ENCODE results near the gene CFTR.
A peak's percentile ranks its signal among the peaks of the same experiment; 100 is the strongest.
"Not testable (repeated sequence)": the region's sequence is repeated elsewhere in the genome, so short reads cannot be mapped to it uniquely, and the experiment has no call there.

Gene CFTR

DNA sequence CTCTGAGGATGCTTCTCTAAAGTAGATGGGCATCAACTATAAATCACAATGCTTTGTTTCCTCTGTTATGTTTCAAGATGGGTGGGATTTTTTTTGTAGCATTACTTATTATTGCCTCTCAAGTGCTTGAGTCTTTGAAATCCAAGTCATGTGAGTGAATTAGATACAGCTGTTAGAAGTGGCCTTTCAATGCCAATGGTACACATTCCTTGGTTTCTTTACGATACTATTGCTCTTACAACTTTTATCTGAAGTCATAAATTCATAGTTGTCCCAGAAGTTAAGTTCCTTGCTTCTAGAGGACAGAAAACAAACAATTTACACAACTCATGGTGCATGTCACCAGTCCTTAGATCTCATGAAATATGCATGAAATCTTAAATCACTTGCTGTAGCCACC lies 15.5 kb downstream of the CFTR start:
- no peak for FAIRE-seq
- no peak for DNase-seq (ENCODE audit: low spot score)

DNA sequence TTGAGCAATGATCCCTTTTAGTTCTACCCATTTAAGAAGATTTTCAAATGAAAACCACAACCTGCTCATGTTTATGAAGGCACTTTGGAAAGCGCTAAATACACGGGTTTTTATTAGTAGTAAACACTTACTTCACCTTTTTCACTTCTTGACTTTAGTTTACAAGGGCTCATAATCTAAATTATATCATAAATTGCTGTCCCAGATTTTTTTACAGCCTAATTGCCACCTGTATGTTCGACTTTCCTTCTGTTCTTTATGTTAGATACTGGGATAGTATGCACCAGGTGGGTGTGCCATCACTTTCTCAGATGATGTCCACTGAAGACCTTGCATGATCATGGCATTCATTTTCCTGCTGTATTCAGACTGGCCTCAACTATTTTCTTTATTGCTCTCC lies 22.5 kb downstream of the CFTR start:
- FAIRE-seq = no peak
- DNase-seq (ENCODE audit: low spot score) = no peak

DNA sequence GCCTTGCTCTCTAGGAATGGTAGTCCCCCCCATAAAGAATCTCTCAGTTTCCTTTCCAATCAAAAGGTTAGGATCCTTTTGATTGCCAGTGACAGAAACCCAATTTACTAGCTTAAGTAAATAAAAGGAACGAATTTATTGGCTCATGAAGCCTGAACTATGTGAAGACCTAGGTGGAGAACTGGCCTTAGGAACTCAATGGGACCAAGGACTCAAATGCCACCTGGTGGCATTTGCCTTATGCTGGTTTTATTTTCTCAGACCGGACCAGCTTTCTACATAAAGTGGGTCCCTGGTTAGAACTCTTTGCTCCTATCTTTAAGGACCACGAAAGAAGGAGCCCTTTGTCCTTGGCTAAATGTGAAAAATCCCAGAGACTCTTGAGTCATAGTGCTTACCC lies 25.4 kb downstream of the CFTR start:
- no peak for FAIRE-seq
- no peak for DNase-seq (ENCODE audit: low spot score)

DNA sequence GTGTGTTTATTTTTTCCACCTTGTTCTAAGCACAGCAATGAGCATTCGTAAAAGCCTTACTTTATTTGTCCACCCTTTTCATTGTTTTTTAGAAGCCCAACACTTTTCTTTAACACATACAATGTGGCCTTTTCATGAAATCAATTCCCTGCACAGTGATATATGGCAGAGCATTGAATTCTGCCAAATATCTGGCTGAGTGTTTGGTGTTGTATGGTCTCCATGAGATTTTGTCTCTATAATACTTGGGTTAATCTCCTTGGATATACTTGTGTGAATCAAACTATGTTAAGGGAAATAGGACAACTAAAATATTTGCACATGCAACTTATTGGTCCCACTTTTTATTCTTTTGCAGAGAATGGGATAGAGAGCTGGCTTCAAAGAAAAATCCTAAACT lies 28.9 kb downstream of the CFTR start:
- FAIRE-seq = no peak

DNA sequence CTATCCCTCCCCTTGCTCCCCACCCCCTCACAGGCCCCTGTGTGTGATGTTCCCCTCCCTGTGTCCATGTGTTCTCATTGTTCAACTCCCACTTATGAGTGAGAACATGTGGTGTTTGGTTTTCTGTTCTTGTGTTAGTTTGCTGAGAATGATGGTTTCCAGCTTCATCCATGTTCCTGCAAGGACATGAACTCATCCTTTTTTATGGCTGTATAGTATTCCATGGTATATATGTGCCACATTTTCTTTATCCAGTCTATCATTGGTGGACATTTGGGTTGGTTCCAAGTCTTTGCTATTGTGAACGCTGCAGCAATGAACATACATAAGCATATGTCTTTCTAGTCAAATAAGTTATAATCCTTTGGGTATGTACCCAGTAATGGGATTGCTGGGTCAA lies 37.4 kb downstream of the CFTR start:
- DNase-seq (ENCODE audit: low spot score); FAIRE-seq: not testable (repeated sequence)

More for the DNA sequence above, 28.9 kb downstream of the CFTR start:
- no peak for DNase-seq (ENCODE audit: low spot score)

DNA sequence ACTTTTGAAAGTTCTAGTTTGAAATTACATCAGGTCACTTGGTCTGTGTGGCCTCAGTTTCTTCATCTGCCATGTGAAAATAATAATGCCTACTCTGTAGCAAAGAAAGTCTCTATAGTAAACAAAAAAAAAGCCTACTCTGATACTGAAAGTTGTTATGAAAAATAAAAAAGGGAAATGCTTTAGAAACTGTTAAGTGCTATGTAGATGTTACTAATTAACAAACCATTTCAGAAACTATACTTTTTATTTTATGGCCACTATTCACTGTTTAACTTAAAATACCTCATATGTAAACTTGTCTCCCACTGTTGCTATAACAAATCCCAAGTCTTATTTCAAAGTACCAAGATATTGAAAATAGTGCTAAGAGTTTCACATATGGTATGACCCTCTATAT lies 50.6 kb downstream of the CFTR start:
- no peak for FAIRE-seq

DNA sequence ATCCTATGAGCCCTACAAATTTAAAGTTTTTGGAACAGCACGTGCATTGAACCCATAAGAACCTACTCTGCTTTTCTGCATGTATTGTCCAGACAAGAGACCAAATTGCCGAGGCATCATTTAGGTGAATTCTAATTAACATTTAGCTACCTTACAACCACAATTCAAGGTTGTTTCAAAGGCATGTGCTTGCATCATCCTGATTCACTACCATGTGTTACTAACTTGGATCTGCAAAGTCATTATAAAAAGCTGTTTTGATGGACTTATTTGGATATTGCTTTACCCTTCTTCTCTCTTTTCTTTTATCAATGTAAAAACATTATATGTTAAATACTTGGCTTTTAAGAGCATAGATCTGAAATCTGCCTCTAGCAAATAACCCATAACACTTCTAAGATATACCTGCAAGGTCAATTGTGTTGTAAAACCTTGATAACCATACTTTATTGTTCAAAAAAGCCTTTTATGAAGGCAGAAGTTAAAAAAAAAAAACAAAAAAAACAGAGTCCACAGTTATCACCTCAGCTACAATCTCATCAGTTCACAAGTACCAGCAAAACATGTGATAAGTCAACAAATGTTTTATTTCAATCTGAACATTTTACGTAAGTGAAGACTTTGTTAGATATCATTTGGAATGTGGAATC lies 51.9 kb downstream of the CFTR start:
- FAIRE-seq = no peak
- DNase-seq (ENCODE audit: low spot score) = no peak

More for the DNA sequence above, 50.6 kb downstream of the CFTR start:
- no peak for DNase-seq (ENCODE audit: low spot score)

DNA sequence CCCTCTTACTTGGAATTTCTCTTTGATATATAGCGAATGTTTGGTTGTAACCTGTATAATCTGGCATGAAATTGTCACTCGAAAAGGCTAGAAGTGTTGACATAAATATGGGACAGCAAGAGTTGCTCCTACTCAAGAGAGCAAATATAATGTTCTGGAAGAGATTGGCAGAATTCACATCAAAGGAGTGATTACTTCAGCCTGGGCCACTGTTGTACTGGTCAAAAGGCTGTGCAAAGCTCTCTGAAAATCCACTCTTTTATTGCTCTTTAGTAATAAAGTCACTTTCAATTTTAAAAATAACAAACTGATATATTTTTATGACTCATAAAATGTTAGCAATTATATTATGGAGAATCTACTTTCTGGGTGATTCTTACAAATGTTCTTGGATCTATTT lies 58.2 kb downstream of the CFTR start:
- DNase-seq (ENCODE audit: low spot score) (no peak), FAIRE-seq (no peak)

DNA sequence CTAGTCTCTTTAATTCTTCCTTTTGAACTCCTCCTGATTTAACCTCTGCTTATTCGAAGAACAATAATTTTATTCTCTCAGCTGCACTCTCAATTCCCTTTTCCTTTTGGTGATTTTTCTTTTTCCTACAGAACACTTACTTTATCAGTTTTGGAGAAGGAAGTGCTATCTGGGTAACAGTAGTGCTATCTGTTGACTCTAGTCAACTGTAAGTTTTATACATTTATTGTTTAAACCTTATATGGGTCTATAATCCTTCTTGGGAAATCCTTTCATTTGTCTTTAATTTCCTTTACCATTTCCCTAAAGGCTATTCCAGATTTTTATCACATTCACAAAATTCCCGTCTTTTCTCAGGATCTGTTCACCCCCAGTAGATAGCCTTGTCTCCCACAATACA lies 64.2 kb downstream of the CFTR start:
- no peak for FAIRE-seq

DNA sequence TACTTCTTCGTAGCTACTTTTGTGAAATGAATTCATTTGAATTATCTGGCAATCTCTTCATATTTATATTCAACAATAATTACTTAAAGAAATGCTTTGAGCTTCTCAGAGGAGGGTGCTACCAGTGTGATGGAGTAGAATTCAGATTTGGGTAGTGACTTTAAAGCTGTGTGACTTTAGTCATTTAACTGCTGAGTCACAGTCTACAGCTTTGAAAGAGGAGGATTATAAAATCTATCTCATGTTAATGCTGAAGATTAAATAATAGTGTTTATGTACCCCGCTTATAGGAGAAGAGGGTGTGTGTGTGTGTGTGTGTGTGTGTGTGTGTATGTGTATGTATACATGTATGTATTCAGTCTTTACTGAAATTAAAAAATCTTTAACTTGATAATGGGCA lies 68.2 kb downstream of the CFTR start:
- DNase-seq (ENCODE audit: low spot score) (no peak), FAIRE-seq (no peak)

More for the DNA sequence above, 64.2 kb downstream of the CFTR start:
- no peak for DNase-seq (ENCODE audit: low spot score)

DNA sequence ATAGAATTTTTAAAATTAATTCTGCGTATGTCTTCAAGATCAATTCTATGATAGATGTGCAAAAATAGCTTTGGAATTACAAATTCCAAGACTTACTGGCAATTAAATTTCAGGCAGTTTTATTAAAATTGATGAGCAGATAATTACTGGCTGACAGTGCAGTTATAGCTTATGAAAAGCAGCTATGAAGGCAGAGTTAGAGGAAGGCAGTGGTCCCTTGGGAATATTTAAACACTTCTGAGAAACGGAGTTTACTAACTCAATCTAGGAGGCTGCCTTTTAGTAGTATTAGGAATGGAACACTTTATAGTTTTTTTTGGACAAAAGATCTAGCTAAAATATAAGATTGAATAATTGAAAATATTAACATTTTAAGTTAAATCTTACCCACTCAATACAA lies 70.8 kb downstream of the CFTR start:
- no peak for FAIRE-seq
- no peak for DNase-seq (ENCODE audit: low spot score)

DNA sequence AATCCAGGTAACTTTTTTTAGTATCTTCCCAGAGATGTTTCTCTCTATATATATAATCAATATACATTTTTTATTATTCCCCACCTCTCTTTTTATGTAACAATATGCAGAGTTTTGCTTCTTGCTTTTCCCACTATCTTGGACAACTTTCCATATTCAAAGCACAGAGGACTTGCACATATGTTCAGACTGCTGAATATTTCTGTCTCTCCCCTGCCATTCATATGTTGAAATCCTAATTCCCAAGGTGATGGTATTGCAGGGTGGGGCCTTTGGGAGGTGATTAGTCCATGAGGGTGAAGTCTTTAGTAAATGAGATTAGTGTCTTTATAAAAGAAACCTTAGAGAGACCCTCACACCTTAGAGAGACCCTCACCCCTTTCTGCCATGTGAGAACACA lies 72.8 kb downstream of the CFTR start:
- FAIRE-seq (no peak), DNase-seq (ENCODE audit: low spot score) (no peak)

DNA sequence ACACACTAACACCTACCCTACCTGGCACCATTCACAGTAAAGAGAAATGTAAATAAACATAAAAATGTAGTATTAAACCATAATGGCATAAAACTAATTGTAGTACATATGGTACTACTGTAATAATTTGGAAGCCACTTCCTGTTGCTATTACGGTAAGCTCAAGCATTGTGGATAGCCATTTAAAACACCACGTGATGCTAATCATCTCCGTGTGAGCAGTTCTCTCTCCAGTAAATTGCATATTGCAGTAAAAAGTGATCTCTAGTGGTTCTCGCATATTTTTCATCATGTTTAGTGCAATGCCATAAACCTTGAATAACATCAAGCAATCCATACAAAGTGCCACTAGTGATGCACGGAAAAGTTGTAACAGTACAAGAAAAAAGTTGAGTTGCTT lies 75.4 kb downstream of the CFTR start:
- no peak for FAIRE-seq
- DNase-seq (ENCODE audit: low spot score) = no peak

DNA sequence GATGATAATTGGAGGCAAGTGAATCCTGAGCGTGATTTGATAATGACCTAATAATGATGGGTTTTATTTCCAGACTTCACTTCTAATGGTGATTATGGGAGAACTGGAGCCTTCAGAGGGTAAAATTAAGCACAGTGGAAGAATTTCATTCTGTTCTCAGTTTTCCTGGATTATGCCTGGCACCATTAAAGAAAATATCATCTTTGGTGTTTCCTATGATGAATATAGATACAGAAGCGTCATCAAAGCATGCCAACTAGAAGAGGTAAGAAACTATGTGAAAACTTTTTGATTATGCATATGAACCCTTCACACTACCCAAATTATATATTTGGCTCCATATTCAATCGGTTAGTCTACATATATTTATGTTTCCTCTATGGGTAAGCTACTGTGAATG lies 79.6 kb downstream of the CFTR start:
- FAIRE-seq = no peak
- no peak for DNase-seq (ENCODE audit: low spot score)

DNA sequence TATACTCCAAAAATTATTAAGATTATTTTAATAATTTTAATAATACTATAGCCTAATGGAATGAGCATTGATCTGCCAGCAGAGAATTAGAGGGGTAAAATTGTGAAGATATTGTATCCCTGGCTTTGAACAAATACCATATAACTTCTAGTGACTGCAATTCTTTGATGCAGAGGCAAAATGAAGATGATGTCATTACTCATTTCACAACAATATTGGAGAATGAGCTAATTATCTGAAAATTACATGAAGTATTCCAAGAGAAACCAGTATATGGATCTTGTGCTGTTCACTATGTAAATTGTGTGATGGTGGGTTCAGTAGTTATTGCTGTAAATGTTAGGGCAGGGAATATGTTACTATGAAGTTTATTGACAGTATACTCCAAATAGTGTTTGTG lies 80.2 kb downstream of the CFTR start:
- no peak for FAIRE-seq
- DNase-seq (ENCODE audit: low spot score) = no peak

DNA sequence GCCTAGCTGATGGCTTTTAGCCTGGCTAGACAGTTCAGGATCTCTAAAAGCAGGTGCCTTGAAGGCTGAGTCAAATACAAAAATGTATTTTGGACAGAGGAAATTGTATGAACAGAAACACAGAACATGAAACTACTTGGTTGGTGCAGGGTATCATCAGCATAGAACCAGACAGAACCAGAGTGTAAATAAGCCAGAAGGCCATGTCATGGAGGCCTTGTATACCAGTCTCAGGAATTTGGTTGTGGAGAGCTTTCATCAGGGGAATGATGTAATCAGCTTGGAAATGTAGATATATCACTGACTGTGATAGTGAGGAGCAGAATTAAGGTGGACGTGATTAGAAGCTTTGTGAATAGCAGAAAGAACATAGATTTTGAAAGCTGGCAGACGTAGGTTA lies 82.9 kb downstream of the CFTR start:
- FAIRE-seq (no peak), DNase-seq (ENCODE audit: low spot score) (no peak)

DNA sequence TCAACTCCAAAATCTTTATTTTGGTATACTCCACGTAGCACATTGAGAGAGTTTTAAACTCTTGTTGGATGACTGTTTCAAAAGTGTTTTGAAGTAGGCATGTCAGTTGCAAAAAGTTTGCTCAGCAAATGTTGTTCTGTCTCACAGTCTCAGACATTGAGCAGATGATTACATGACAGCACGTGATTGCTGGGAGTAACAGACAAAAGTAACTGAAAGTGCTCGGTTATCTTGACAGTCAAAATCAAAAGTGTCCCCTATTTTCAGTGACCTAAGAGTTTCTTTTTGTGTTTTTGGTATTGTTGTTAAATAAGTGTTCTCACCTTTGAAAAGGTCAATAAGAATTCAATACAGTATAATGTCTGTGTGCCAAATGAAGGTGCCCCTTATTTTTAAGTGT lies 84.3 kb downstream of the CFTR start:
- FAIRE-seq = no peak
- no peak for DNase-seq (ENCODE audit: low spot score)

DNA sequence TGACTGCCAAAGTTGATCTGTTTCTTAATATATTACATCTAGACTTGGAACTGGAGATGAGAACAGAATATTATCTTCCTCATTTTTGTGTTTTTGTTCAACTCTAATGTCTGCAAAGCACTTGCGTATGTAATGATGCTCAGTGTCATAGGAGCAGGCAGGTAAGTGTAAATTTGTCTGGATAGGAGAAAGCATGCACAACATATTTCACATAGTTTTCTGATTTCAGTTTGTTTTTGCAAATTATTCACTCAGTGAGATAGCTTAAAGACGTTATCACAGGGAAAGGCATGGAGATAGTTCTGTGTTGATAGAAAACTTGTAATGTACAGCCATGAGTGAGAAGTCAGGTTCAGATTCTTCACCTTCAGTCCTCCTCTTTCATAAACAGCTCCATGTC lies 84.8 kb downstream of the CFTR start:
- FAIRE-seq (no peak), DNase-seq (ENCODE audit: low spot score) (no peak)

DNA sequence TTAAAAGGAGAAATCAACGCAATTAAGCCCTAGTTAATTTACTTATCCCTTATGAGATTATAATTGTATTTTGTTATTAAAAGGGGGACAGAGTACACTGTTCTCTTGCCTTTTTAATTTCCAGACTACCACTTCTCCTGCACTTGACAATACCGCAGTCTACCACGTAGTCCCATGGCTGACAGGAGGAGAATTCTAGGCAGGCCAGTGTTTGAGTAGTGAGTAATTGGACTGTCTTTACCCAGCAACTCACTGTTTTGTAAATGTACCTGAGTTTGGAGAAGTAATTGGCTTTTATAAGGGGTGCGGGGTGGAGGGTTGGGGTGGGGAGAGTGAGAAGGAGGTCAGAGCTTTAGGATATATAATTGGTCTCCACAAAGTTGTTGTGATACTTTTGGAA lies 85.4 kb downstream of the CFTR start:
- DNase-seq (ENCODE audit: low spot score) (no peak), FAIRE-seq (no peak)

DNA sequence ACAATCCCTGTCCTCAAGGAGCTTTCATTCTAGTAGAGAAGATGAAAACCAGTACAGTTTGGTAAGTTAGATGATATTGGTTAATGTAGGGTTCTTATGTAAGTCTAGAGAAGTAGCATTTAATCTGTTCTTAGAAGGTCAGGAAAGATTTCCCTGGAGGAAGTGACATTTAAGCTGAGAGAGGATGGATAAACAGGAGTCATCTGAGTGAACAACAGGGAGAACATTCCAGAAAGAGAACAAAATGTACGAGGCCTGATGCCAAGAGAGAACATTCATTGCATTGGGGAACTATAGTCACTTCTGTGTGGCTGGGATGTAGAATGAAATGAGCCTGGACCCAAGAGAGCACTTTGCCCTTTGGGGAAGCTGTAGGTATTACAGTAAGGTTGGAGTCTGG lies 88.0 kb downstream of the CFTR start:
- DNase-seq (ENCODE audit: low spot score) = no peak
- FAIRE-seq = no peak

DNA sequence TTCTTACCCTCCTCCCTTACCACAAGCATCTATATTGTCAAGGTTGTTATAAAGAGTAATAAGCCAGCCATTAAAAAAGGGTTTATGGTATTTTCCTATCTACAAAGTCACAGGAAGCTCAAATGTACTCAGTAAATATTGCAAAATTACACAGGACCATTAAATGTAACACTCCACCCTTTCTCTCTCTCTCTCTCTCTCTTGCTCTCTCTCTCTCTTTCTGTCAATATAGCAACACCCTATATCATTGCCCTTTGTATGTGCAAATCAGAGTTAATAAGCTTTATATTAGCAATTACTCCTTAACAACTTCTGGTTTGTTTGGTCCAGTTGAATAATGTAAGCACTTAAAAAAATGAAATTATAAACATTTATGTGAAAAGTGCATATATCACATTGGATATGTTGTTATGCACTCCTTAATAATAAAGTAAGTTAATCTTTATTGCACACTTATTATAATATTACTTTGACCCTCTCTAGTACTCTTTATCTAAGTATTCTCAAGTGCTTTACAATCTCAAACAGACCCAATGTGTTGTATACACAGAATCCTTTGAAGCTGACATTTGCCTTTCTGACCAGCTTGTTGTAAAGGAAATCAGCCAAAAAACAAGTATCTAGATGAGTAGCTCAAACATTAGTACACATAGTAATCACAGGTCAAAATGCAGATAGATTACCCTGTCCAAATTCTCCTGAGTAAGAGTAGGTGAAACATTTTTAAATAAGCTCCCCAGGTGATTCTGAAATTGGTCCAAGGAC lies 93.2 kb downstream of the CFTR start:
- FAIRE-seq (no peak), DNase-seq (ENCODE audit: low spot score) (no peak)

DNA sequence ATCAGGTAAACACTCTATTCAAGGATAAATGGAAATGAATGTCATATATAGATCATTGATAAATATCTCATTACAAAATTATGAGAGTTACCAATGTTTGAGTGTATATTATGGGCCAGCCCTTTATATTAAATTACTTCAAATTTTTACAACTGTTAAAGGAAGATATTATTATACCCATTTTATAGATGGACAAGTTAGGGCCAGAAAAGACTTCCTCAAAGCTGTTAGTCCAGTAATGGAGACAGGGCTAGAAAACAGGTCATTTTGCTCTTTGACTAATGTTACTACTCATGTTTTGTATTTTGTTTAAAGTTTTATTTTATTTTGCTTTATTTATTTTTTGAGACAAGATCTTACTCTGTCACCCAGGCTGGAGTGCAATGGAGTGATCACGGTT lies 101.6 kb downstream of the CFTR start:
- DNase-seq (ENCODE audit: low spot score) (no peak), FAIRE-seq (no peak)

DNA sequence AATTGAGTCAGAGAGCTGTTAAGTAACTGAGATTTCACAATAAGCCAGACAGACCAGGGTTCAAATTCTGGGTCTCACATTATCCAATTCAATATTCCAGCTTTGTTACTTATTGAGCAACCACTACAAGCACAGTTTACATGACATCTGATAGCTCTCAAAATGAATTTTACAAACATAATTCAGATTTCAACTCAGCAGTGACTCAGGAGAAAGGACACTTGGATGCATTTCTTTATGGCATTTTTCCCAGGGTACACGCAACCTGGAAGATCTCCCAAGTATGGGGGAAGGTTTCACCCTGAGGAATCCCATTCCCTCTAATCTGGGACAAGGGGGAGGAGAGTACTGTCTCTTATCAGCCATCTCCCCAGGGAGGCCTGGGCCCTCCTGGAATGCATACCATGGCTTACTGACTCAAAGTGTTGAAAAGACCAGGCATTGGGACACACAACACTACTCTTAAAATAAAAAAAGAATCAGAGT lies 102.4 kb downstream of the CFTR start:
- DNase-seq (ENCODE audit: low spot score) = peak; percentile 28
- no peak for FAIRE-seq

Measured in urothelium cell line (cell line).